Ecto neural progenitor cell (in vitro differentiated cells): ENCODE results near the gene KRT16.
"Not testable (repeated sequence)": the region's sequence is repeated elsewhere in the genome, so short reads cannot be mapped to it uniquely, and the experiment has no call there.

Experiments
- DNase-seq: peaks from one replicate; pipeline ENCODE4 v3.0.0-alpha.2; 2018; ENCODE audit warnings: low spot score

KRT16 gene

GRCh38 chr17:41612376-41613160 is at the start of gene KRT16:
Gene KRT16 (minus strand): TSS chr17:41612767. CDS start chr17:41612688, 79 bp downstream.
- not testable (repeated sequence) for DNase-seq

GRCh38 chr17:41660221-41660711 is 47.7 kb upstream of the KRT16 start:
- DNase-seq, result no peak

GRCh38 chr17:41659427-41660212 is 47.1 kb upstream of the KRT16 start:
- no peak for DNase-seq

- no peak for DNase-seq
These were observed 46.3 kb upstream of the KRT16 start for GRCh38 chr17:41658846-41659245.

- no peak for DNase-seq
These were observed 45.4 kb upstream of the KRT16 start for GRCh38 chr17:41657936-41658335.

GRCh38 chr17:41657176-41657754 is 44.7 kb upstream of the KRT16 start:
- DNase-seq, result no peak

GRCh38 chr17:41656249-41657023 is 43.9 kb upstream of the KRT16 start:
- peak; percentile 54 for DNase-seq

- DNase-seq, result peak; percentile 86
These were observed 43.1 kb upstream of the KRT16 start for GRCh38 chr17:41655611-41656111.

GRCh38 chr17:41654678-41655607 is 42.4 kb upstream of the KRT16 start:
- DNase-seq, result peak; percentile 60

- peak; percentile 50 for DNase-seq
These were observed 41.5 kb upstream of the KRT16 start for GRCh38 chr17:41653892-41654677.

- DNase-seq, result no peak
These were observed 40.9 kb upstream of the KRT16 start for GRCh38 chr17:41653421-41653820.

GRCh38 chr17:41652461-41652970 is 39.9 kb upstream of the KRT16 start:
- no peak for DNase-seq

- peak; percentile 52 for DNase-seq
These were observed 39.3 kb upstream of the KRT16 start for GRCh38 chr17:41651625-41652460.

- no peak for DNase-seq
These were observed 38.4 kb upstream of the KRT16 start for GRCh38 chr17:41650794-41651624.

GRCh38 chr17:41649923-41650519 is 37.5 kb upstream of the KRT16 start:
- DNase-seq, result no peak

- peak; percentile 97 for DNase-seq
These were observed 36.0 kb upstream of the KRT16 start for GRCh38 chr17:41648411-41649195.
